Activated CD8-positive, alpha-beta memory T cell treated with anti-CD3 and anti-CD28 coated beads for 48 hours (primary cell): ENCODE measurements around the gene ETDC.

Experiments used
- DNase-seq, 3 experiments: peaks; one replicate each; pipeline ENCODE4 v3.0.0-alpha.2; 2020; ENCODE audit warnings: low read depth in 2 of 3, low spot score in 2 of 3

ETDC gene

GRCh38 chrX:135345107-135345589 lies 35.9 kb downstream of the ETDC start:
- no peak for DNase-seq

- no peak for DNase-seq
Measured at GRCh38 chrX:135346975-135347374, 37.7 kb downstream of the ETDC start.

GRCh38 chrX:135347381-135348016 lies 38.2 kb downstream of the ETDC start:
- DNase-seq, result no peak

- no peak for DNase-seq
Measured at GRCh38 chrX:135354288-135354687, 45.0 kb downstream of the ETDC start.
